ENCODE data around the gene TSSC4. TPM values are rescaled to one million over a fixed set of nuclear protein-coding genes. Genes with fewer than 3 reads are reported as not detected.
A peak's percentile ranks its signal among the peaks of the same experiment; 100 is the strongest.

The TSSC4 gene
- total and polyA plus RNA-seq, 2 of the 13 experiments (the other 11 are each of a cell fraction or from before 2014, with no cell fraction given): 16.2 to 58.6 TPM

DNA sequence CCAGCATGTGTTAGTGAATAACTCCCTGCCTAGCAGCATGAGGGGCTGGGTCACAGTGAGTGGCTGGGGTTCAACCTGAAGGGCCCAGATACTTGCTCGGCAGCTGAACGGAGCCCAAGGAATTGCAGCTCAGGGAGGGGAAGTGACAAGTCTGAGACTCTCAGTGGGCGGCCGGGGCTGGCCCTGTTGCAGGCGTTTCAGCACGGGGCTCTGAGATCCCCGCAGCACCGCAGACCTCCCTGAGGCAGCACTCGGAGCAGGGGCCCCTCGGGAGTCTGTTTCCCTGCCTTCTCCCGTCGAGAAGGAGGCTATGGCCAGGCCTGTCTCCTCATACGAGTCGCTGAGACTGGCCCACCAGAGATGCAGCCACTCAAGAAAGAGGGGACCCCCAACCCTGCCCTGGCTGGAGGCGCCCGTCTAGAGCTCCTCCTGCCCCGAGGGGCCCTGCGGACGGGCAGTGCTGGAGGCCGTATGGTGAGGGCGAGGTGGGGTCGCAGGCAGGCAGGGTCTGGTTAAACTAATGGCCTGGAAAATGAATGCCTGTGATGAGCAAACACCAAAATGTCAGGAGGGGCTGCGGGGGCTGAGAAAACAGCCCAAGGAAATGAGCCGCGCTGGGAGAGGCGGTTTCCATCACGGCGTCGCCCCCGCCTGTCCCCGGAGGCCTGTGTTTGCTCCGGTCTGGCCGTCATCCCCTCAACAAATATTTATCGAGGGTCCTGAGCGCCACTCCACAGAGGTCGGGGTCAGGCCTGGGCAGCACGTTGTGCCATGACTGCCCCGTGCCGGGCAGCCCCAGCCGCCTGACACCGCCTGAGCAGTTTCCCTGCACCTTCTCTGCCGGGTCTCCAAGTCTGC is 9.3 kb downstream of the TSSC4 start (continued):
- TF ChIP-seq, protein P1, sequence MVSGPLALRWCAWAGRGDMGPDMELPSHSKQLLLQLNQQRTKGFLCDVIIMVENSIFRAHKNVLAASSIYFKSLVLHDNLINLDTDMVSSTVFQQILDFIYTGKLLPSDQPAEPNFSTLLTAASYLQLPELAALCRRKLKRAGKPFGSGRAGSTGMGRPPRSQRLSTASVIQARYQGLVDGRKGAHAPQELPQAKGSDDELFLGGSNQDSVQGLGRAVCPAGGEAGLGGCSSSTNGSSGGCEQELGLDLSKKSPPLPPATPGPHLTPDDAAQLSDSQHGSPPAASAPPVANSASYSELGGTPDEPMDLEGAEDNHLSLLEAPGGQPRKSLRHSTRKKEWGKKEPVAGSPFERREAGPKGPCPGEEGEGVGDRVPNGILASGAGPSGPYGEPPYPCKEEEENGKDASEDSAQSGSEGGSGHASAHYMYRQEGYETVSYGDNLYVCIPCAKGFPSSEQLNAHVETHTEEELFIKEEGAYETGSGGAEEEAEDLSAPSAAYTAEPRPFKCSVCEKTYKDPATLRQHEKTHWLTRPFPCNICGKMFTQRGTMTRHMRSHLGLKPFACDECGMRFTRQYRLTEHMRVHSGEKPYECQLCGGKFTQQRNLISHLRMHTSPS (CRISPR knock-in tag; IDR thresholded peaks at IDR 0.05; ENCODE audit: low read depth): peak; percentile 96
- TF ChIP-seq, protein P2, sequence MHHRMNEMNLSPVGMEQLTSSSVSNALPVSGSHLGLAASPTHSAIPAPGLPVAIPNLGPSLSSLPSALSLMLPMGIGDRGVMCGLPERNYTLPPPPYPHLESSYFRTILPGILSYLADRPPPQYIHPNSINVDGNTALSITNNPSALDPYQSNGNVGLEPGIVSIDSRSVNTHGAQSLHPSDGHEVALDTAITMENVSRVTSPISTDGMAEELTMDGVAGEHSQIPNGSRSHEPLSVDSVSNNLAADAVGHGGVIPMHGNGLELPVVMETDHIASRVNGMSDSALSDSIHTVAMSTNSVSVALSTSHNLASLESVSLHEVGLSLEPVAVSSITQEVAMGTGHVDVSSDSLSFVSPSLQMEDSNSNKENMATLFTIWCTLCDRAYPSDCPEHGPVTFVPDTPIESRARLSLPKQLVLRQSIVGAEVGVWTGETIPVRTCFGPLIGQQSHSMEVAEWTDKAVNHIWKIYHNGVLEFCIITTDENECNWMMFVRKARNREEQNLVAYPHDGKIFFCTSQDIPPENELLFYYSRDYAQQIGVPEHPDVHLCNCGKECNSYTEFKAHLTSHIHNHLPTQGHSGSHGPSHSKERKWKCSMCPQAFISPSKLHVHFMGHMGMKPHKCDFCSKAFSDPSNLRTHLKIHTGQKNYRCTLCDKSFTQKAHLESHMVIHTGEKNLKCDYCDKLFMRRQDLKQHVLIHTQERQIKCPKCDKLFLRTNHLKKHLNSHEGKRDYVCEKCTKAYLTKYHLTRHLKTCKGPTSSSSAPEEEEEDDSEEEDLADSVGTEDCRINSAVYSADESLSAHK (CRISPR knock-in tag; IDR thresholded peaks at IDR 0.05; ENCODE audit: borderline replicate concordance): no peak

DNA sequence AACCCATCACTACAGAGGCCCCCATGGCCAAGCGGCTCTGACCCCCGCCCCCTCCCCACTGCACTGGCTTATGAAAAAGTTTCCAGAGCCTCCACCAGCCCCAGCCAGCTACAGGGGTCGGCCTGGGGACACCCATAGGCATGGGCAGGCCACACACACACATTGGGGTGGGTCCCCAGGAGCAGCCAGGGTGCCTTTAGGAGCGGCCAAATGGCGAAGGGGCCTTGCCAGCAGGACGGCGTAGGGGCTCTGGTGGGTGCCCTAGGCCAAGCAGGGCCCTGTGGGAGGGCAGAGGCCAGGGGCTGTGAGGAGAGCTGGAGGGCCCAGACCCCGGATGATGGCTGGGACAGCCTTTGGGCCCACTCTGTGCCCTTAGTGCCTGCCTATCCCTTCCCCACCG is 10.1 kb downstream of the TSSC4 start:
- no TSS peak for BruUV-seq (replicated peaks)
- in situ Hi-C loops (cut with HindIII; ENCODE audit: extremely low pct_ligation_motif_present, low pct_unique_long_range_greater_than_20kb): no loop called here
- TF ChIP-seq GTF3A (CRISPR knock-in tag; conservative IDR thresholded peaks at IDR 0.05) (no peak), ZNF850 (CRISPR knock-in tag; conservative IDR thresholded peaks at IDR 0.05) (0 out of 2 replicates have a peak, but pooled peaks have one; percentile 64), ZNF746 (CRISPR knock-in tag; IDR thresholded peaks at IDR 0.05) (no peak), CHCHD3 (CRISPR knock-in tag; IDR thresholded peaks at IDR 0.05) (no peak), ZNF644 (CRISPR knock-in tag; IDR thresholded peaks at IDR 0.05; ENCODE audit: low read depth) (no peak), CREM (IDR thresholded peaks at IDR 0.05) (no peak), CREM (CRISPR knock-in tag; IDR thresholded peaks at IDR 0.05) (no peak)
- TF ChIP-seq, protein P3, sequence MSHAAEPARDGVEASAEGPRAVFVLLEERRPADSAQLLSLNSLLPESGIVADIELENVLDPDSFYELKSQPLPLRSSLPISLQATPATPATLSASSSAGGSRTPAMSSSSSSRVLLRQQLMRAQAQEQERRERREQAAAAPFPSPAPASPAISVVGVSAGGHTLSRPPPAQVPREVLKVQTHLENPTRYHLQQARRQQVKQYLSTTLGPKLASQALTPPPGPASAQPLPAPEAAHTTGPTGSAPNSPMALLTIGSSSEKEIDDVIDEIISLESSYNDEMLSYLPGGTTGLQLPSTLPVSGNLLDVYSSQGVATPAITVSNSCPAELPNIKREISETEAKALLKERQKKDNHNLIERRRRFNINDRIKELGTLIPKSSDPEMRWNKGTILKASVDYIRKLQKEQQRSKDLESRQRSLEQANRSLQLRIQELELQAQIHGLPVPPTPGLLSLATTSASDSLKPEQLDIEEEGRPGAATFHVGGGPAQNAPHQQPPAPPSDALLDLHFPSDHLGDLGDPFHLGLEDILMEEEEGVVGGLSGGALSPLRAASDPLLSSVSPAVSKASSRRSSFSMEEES (CRISPR knock-in tag; IDR thresholded peaks at IDR 0.05): no peak
- TF ChIP-seq, protein P4, sequence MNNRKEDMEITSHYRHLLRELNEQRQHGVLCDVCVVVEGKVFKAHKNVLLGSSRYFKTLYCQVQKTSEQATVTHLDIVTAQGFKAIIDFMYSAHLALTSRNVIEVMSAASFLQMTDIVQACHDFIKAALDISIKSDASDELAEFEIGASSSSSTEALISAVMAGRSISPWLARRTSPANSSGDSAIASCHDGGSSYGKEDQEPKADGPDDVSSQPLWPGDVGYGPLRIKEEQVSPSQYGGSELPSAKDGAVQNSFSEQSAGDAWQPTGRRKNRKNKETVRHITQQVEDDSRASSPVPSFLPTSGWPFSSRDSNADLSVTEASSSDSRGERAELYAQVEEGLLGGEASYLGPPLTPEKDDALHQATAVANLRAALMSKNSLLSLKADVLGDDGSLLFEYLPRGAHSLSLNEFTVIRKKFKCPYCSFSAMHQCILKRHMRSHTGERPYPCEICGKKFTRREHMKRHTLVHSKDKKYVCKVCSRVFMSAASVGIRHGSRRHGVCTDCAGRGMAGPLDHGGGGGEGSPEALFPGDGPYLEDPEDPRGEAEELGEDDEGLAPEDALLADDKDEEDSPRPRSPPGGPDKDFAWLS (CRISPR knock-in tag; IDR thresholded peaks at IDR 0.05; ENCODE audit: borderline replicate concordance): no peak
- TF ChIP-seq, protein P5, sequence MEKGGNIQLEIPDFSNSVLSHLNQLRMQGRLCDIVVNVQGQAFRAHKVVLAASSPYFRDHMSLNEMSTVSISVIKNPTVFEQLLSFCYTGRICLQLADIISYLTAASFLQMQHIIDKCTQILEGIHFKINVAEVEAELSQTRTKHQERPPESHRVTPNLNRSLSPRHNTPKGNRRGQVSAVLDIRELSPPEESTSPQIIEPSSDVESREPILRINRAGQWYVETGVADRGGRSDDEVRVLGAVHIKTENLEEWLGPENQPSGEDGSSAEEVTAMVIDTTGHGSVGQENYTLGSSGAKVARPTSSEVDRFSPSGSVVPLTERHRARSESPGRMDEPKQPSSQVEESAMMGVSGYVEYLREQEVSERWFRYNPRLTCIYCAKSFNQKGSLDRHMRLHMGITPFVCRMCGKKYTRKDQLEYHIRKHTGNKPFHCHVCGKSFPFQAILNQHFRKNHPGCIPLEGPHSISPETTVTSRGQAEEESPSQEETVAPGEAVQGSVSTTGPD (CRISPR knock-in tag; IDR thresholded peaks at IDR 0.05): no peak

More for the DNA sequence above, 10.1 kb downstream of the TSSC4 start:
- H3K9me3 ChIP-seq (ENCODE audit: low read length): no peaks in the 10 kb centered on the region
- no peak overlapping the region for H3K9ac ChIP-seq (ENCODE audit: insufficient read depth, low read depth, low read length)
- FAIRE-seq: no peak
- no peak for DNase-seq (ENCODE audit: low spot score)
- no peak overlapping the region for H2AFZ ChIP-seq (ENCODE audit: low read length)
- peak overlapping the region in 1 of 3 experiments; percentile 66; a peak in 2 of 6 replicates for H3K4me3 ChIP-seq (replicated peaks in 1 of 3; ENCODE audit: insufficient read depth in 1 of 3, low read depth in 2 of 3, low read length in 3 of 3)
- POLR2A ChIA-PET: interaction anchor here (1.1 to 5.7 kb wide), 2 partner anchors 10 kb away, joined by 3 to 49 read pairs; partner anchors contain the start of gene TSSC4
- H3K4me1 ChIP-seq (ENCODE audit: insufficient read depth, low read length): peaks cover 58% of the 10 kb centered on the region
- H3K27me3 ChIP-seq (ENCODE audit: control insufficient read depth in 1 of 2, insufficient read depth in 2 of 2, low read length in 2 of 2): no peaks in the 10 kb centered on the region; a peak in 1 of 5 replicates
- ATAC-seq: peak; percentile 3
- H3K27ac ChIP-seq (ENCODE audit: extremely low read length, insufficient read depth, low read length): no peak overlapping the region
- H3K79me2 ChIP-seq (ENCODE audit: insufficient read depth, low read length): no peaks in the 10 kb centered on the region
- H3K36me3 ChIP-seq (replicated peaks in 1 of 2; ENCODE audit: control insufficient read depth in 1 of 2, insufficient read depth in 2 of 2, low read length in 2 of 2): no peaks in the 10 kb centered on the region
- 100% methylated on average over 1 of the region's 9 CpGs for WGBS (ENCODE audit: low lambda C conversion rate)
- H4K20me1 ChIP-seq (ENCODE audit: insufficient read depth, low read length): no peaks in the 10 kb centered on the region
- intact Hi-C loops (cut with micrococcal nuclease; ENCODE audit: unreplicated experiment): no loop called here
- peak overlapping the region; percentile 84; the same call in 1 of the 2 replicates for H3K4me2 ChIP-seq (ENCODE audit: low read depth, low read length)
- CTCF ChIA-PET (ENCODE audit: low intra/inter-chr PET ratio, low total read pairs): no interaction called here

Measured in HepG2 (cell line).